ENCODE measurements around the gene ZNF506. TPM values are rescaled to one million over a fixed set of nuclear protein-coding genes. Genes with fewer than 3 reads are reported as not detected.
"Not testable (repeated sequence)": the region's sequence is repeated elsewhere in the genome, so short reads cannot be mapped to it uniquely, and the experiment has no call there.

ZNF506 gene
- total RNA-seq, 1 donor from 2014 or later, result 16.3 TPM

DNA sequence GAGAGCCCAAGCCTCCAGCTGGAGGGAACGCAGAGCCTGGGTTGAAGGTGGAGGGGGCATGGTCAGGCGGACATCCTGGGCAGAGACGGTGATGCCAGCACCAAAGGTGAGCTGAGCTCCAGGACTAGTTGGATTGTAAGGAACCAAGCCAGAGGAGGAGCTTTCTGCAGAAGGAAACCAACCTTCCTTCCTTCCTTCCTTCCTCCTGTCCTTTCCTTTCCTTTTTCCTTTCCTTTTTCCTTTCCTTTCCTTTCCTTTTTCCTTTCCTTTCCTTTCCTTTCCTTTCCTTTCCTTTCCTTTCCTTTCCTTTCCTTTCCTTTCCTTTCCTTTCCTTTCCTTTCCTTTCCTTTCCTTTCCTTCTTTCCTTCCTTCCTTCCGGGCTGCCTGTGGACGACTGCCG is 77.6 kb downstream of the ZNF506 start:
- DNase-seq, result not testable (repeated sequence)

DNA sequence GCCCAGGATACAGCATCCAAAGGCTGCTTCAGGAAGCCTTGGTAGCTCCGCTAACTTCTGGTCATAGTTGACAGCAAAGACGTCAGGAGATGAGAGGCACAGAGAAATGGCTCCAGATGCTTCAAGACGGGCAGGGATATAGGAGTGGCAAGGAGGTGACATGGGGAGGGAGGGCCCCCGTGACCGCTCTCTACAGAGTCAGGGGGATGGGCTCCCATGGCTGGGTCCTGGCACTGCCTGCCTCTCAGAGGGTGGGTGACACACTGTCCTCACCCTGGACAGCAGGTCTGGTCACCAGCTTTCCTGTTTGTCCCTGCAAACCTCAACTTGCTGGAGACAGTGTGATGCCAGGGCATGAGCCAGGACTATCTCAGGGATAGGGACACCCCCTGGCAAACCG is 78.4 kb downstream of the ZNF506 start:
- DNase-seq, result no peak

DNA sequence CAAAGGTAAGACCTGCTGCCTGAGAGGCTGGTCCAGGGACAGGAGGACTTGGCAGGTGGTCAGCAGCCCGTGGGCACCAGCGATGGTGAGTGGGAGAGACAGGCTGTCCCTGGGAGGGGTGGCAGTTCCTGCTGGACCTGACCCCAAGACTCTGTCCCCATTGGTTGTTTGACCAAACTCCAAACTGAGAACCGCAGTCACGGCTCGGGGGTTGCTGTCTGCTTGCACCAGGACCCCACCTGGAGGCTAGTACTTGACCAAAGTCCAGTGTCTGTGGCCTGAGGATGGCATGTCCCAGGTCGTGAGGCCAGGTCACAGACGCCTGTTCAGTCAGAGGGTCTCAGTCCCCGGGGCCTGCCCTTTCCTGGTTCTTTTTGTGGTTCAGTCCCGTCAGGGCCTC is 78.8 kb downstream of the ZNF506 start:
- DNase-seq, result no peak

Other genes starting within 250 kb of the ZNF506 start
- gene PBX4, start 203.1 kb downstream of the ZNF506 start, total RNA-seq, result 0.05 TPM in 1 of 2 replicates, not detected in the other
- gene LPAR2, start 193.5 kb downstream of the ZNF506 start, total RNA-seq, result 0.42 and 1.0 TPM in 2 replicates
- gene GMIP, start 178.1 kb downstream of the ZNF506 start, total RNA-seq, result 6.5 and 12.6 TPM in 2 replicates
- 36.8 and 188 TPM in 2 replicates for gene ATP13A1, start 158.1 kb downstream of the ZNF506 start, total RNA-seq
- 15.9 and 20.4 TPM in 2 replicates for gene ZNF101, start 152.9 kb downstream of the ZNF506 start, total RNA-seq
- 6.0 and 8.2 TPM in 2 replicates for gene ZNF14, start 88.6 kb downstream of the ZNF506 start, total RNA-seq
- 4.7 and 6.3 TPM in 2 replicates for gene ZNF253, start 44.1 kb upstream of the ZNF506 start, total RNA-seq
- gene ZNF93, start 79.2 kb upstream of the ZNF506 start, total RNA-seq, result 6.0 and 11.7 TPM in 2 replicates
- 2.7 and 5.4 TPM in 2 replicates for gene ZNF682, start 217.8 kb upstream of the ZNF506 start, total RNA-seq